ENCODE results near the gene FAM181A.
A peak's percentile ranks its signal among the peaks of the same experiment; 100 is the strongest.

FAM181A gene

GRCh38 chr14:93950948-93951634 is 23.9 kb downstream of the FAM181A start:
- no peak for DNase-seq (ENCODE audit: low read depth)

GRCh38 chr14:93951635-93952540 is 24.7 kb downstream of the FAM181A start:
- no peak for DNase-seq (ENCODE audit: low read depth)

- DNase-seq (ENCODE audit: low read depth), result no peak
Observed at GRCh38 chr14:93952829-93953228, 25.7 kb downstream of the FAM181A start.

GRCh38 chr14:93953263-93953662 is 26.1 kb downstream of the FAM181A start:
- DNase-seq (ENCODE audit: low read depth), result no peak

- DNase-seq (ENCODE audit: low read depth), result no peak
Observed at GRCh38 chr14:93953739-93954515, 26.8 kb downstream of the FAM181A start.

- no peak for DNase-seq (ENCODE audit: low read depth)
Observed at GRCh38 chr14:93954516-93954830, 27.3 kb downstream of the FAM181A start.

GRCh38 chr14:93954900-93955849 is 28.0 kb downstream of the FAM181A start:
- DNase-seq (ENCODE audit: low read depth), result no peak

GRCh38 chr14:93955850-93956481 is 28.8 kb downstream of the FAM181A start:
- DNase-seq (ENCODE audit: low read depth), result no peak

- DNase-seq (ENCODE audit: low read depth), result no peak
Observed at GRCh38 chr14:93956514-93957332, 29.6 kb downstream of the FAM181A start.

- DNase-seq (ENCODE audit: low read depth), result no peak
Observed at GRCh38 chr14:93957333-93957710, 30.2 kb downstream of the FAM181A start.

- DNase-seq (ENCODE audit: low read depth), result no peak
Observed at GRCh38 chr14:93957751-93958566, 30.8 kb downstream of the FAM181A start.

GRCh38 chr14:93958567-93959238 is 31.6 kb downstream of the FAM181A start:
- DNase-seq (ENCODE audit: low read depth), result no peak

- peak; percentile 81 for DNase-seq (ENCODE audit: low read depth)
Observed at GRCh38 chr14:93959239-93960107, 32.3 kb downstream of the FAM181A start.

GRCh38 chr14:93960108-93960475 is 32.9 kb downstream of the FAM181A start:
- DNase-seq (ENCODE audit: low read depth), result no peak

GRCh38 chr14:93960774-93961438 is 33.8 kb downstream of the FAM181A start:
- DNase-seq (ENCODE audit: low read depth), result no peak

- DNase-seq (ENCODE audit: low read depth), result no peak
Observed at GRCh38 chr14:93961620-93962019, 34.5 kb downstream of the FAM181A start.

Data from activated T-cell treated with anti-CD3 and anti-CD28 coated beads for 1 hour (primary cell).